ENCODE measurements around the gene FFAR2. TPM values are rescaled to one million over a fixed set of nuclear protein-coding genes. Genes with fewer than 3 reads are reported as not detected.

FFAR2 gene
- total RNA-seq, 1 donor: 16.5 TPM

DNA sequence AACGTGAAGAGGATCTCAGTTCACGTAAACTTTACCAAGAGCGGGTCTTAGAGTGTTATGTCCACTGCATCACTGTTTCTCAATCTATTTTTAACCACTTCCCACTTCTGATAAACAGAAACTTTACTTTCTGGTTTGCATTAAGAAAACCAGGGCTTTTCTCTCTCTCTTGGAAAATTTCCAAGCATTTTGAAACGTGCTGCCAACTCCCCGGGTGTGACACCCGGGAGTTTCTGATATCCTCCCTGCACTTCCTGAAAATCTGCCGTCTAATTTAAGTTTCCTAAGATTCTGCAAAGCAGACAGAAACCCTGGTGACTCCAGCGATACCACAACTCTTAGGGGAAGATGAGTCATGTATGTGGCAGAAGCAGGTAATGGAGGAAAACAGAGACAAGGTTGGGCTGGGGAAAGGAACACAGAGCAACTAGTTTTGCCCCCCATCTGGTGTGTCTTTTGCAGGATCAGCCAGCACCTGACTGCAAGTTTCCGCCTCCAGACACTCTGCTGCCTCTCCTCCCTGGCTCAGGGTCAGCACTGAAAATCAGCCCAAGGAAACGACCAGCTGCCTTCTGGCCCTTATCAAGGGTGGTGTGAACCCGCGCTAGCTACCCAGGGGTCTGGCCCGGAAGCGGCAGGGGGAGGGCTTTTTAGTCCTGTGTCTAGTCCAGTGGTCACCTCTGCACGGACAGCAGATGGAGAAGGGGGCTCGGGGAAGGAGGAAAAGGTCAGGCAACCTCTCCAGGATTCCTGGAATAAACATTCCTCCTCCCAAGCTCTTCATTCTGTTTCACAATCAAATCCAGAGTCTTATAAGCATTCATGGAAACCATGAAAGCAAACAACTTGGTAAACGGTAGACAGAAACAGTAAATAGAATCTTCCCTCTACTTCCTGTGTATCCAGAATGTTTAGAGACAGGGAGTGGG is 11.3 kb upstream of the FFAR2 start:
- H3K9me3 ChIP-seq (ENCODE audit: low read depth, low read length): no peaks in the 10 kb centered on the region
- H3K4me1 ChIP-seq (ENCODE audit: insufficient read depth, low read length): peaks cover 96% of the 10 kb centered on the region
- H3K27me3 ChIP-seq (ENCODE audit: insufficient read depth, low read length): no peaks in the 10 kb centered on the region
- H3K4me3 ChIP-seq (ENCODE audit: low read length): no peak overlapping the region

DNA sequence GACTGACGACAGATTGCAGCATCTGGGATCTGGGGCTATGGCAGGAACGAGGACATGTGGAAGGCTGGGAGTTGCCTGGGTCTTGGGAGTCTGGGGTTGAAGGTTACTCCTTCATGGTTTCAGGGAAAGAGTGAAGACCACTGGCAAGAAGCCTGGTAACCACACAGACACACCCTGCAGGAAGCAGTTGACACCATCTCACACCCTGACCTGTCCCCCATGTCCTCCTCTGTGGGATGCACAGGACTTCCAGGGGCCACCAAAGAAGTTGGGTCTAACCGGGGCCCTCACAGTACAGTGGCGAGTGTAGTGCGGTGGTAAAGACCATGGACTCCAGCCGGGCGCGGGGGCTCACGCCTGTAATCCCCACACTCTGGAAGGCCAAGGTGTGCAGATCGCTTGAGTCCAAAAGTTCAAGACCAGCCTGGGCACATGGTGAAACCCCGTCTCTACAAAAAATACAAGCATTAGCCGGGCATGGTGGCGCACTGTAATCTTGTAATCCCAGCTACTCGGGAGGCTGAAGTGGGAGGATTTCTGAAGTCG is 10.6 kb upstream of the FFAR2 start:
- Histone ChIP-seq H3K4me1 (ENCODE audit: insufficient read depth, low read length) (peaks cover 96% of the 10 kb centered on the region), H3K27me3 (ENCODE audit: insufficient read depth, low read length) (no peaks in the 10 kb centered on the region), H3K4me3 (ENCODE audit: low read length) (no peak overlapping the region), H3K9me3 (ENCODE audit: low read depth, low read length) (no peaks in the 10 kb centered on the region)

DNA sequence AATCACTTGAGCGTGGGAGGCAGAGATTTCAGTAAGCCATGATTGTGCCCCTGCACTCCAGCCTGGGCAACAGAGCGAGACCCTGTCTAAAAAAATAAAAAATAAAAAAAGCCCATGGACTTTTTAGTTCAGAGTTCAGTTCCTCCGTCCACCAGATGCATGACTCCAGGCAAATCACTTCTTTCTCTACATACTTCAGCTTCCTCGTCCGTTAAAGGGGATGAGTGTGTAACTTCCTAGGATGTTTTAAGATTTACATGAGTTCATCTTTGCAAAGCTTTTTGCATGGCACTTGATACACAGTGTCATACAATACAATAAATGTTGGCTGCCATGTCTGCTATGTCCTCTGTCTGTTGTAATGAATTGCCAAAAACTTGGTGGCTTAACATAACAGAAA is 10.0 kb upstream of the FFAR2 start:
- Histone ChIP-seq H3K27me3 (ENCODE audit: insufficient read depth, low read length) (no peaks in the 10 kb centered on the region), H3K4me1 (ENCODE audit: insufficient read depth, low read length) (peaks cover 95% of the 10 kb centered on the region), H3K9me3 (ENCODE audit: low read depth, low read length) (no peaks in the 10 kb centered on the region), H3K4me3 (ENCODE audit: low read length) (no peak overlapping the region)

DNA sequence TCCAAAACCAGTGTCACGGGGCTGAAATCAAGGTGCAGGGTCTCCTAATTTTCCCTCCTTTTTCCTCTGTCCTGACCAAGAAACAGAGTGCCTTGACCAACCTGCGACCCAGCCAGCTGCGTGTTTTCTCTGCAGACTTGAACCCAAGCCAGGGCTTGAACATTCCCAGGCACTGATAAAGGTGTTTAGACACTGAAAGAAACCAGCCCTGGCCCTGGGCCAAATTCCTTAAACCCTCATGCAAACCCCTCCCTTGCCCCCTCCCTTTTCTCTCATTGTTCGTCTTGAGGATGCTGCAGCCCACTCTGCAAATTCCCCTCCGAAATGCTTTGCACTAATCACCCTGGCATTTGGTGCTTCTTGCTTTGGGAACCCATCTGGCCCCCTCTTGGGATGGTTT is 9.5 kb upstream of the FFAR2 start:
- Histone ChIP-seq H3K4me3 (ENCODE audit: low read length) (no peak overlapping the region), H3K4me1 (ENCODE audit: insufficient read depth, low read length) (peaks cover 91% of the 10 kb centered on the region), H3K9me3 (ENCODE audit: low read depth, low read length) (no peaks in the 10 kb centered on the region), H3K27me3 (ENCODE audit: insufficient read depth, low read length) (no peaks in the 10 kb centered on the region)

DNA sequence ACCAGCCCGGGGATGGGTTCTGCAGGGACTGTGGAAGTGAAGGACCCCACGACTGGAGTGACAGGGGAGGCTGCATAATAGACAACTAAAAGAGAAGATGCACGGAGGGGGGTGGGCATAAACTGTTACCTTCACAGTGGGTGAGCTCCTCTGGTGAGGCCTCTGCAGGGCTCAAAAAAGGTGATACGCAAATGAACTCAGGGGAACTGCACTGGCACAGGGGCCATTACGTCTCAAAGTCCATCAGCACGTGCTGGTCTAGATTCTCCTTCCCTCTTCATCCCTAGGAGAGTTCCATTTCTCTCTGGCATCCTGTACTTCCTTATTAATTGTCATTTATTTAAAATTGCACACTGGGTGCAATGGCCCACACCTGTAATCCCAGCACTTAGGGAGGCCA is 8.1 kb upstream of the FFAR2 start:
- H3K4me3 ChIP-seq (ENCODE audit: low read length): no peak overlapping the region
- peaks cover 81% of the 10 kb centered on the region for H3K4me1 ChIP-seq (ENCODE audit: insufficient read depth, low read length)
- no peaks in the 10 kb centered on the region for H3K27me3 ChIP-seq (ENCODE audit: insufficient read depth, low read length)
- H3K9me3 ChIP-seq (ENCODE audit: low read depth, low read length): no peaks in the 10 kb centered on the region

DNA sequence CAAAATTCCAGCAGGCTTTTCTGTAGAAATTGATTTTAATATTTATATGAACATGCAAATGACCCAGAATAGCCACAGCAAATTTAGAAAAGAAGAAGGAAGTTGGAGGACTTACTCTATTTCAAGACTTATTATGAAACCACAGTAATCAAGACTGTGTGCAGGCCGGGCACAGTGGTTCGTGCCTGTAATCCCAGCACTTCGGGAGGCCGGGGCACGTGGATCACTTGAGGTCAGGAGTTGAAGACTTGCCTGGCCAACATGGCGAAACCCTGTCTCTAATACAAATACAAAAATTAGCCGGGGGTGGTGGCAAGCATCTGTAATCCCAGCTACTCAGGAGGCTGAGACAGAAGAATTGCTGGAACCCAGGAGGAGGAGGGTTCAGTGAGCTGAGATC is 6.0 kb upstream of the FFAR2 start:
- Histone ChIP-seq H3K27me3 (ENCODE audit: insufficient read depth, low read length) (no peaks in the 10 kb centered on the region), H3K4me1 (ENCODE audit: insufficient read depth, low read length) (peaks cover 81% of the 10 kb centered on the region), H3K9me3 (ENCODE audit: low read depth, low read length) (no peaks in the 10 kb centered on the region), H3K4me3 (ENCODE audit: low read length) (no peak overlapping the region)

DNA sequence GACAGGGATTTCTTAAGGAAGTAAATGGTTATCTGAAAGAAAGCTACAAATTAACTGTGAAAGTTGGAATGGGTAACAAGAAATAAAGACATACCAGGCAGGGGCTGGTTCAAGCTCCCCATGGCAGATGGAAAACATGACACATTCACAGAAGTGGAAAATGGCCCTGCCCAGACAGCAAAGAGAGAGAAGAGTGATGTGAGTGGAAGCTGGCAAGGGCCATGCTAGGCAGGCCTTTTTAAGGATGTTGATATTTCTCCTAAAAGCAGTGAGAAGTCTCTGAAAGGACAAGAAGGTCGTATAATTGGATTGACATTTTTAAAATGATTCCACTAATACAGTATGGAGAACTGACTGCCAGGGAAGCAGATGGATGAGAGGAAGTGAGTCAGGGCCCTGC is 3.3 kb upstream of the FFAR2 start:
- H3K4me1 ChIP-seq (ENCODE audit: insufficient read depth, low read length): peaks cover 85% of the 10 kb centered on the region
- H3K9me3 ChIP-seq (ENCODE audit: low read depth, low read length): no peaks in the 10 kb centered on the region
- H3K27me3 ChIP-seq (ENCODE audit: insufficient read depth, low read length): no peaks in the 10 kb centered on the region
- H3K4me3 ChIP-seq (ENCODE audit: low read length): no peak overlapping the region

DNA sequence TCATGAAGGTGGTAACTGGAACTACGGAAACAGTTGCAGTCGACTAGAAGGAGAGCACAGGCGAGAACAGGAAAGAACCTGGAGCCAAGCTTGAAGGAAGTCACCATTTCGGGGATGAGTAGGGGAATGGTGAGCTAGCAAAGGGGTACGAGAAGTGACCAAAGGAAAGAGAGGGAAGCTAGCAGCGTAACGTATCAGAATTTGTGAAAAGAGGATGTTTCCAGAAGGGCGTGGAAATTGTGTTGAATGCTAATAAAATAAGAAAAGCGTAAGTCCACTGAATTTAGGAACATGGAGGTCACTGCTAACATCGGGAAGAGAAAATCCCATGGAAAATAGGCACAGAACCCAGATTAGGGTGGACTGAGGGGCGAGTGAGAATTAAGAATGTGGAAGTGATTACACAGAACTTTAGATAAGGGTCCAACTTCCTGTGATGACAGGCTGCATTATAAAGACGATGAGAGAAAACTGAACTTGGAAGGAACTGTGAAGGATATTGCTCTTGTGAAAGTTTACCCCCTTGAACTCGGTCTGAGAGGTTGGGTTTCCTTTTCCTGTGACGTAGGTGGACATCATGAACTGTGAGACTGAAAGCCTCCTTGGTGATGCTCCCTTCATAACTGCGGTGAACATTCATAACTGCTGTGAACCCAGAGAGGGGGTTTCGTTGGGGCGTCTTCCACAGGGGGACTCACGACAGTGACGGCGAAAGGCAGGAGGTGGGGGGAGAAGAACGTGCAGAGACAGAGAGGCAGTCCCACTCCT is 2.0 kb upstream of the FFAR2 start:
- Histone ChIP-seq H3K9me3 (ENCODE audit: low read depth, low read length) (no peaks in the 10 kb centered on the region), H3K27me3 (ENCODE audit: insufficient read depth, low read length) (no peaks in the 10 kb centered on the region), H3K4me3 (ENCODE audit: low read length) (no peak overlapping the region), H3K4me1 (ENCODE audit: insufficient read depth, low read length) (peaks cover 85% of the 10 kb centered on the region)

DNA sequence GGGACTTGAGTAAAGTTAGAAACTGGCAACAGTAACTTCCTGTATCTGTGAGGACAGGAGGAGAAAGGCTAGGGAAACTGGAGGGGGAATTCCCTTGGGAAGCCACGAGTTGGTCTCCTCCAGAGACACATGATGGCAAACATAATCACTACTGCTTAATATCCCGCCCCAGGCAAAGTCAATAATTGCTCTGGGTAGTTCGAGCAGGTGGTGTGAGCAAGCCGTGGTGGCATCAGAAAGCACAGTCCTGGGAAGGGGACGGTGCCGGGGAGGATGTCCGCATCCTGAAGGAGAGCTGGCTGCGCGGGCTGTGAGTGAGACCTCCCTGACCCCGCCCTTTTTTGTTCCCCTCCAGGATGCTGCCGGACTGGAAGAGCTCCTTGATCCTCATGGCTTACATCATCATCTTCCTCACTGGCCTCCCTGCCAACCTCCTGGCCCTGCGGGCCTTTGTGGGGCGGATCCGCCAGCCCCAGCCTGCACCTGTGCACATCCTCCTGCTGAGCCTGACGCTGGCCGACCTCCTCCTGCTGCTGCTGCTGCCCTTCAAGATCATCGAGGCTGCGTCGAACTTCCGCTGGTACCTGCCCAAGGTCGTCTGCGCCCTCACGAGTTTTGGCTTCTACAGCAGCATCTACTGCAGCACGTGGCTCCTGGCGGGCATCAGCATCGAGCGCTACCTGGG is 1.4 kb downstream of the FFAR2 start:
- Histone ChIP-seq H3K27me3 (ENCODE audit: insufficient read depth, low read length) (no peaks in the 10 kb centered on the region), H3K9me3 (ENCODE audit: low read depth, low read length) (no peaks in the 10 kb centered on the region), H3K4me1 (ENCODE audit: insufficient read depth, low read length) (peaks cover 80% of the 10 kb centered on the region), H3K4me3 (ENCODE audit: low read length) (peak overlapping the region; percentile 38)

DNA sequence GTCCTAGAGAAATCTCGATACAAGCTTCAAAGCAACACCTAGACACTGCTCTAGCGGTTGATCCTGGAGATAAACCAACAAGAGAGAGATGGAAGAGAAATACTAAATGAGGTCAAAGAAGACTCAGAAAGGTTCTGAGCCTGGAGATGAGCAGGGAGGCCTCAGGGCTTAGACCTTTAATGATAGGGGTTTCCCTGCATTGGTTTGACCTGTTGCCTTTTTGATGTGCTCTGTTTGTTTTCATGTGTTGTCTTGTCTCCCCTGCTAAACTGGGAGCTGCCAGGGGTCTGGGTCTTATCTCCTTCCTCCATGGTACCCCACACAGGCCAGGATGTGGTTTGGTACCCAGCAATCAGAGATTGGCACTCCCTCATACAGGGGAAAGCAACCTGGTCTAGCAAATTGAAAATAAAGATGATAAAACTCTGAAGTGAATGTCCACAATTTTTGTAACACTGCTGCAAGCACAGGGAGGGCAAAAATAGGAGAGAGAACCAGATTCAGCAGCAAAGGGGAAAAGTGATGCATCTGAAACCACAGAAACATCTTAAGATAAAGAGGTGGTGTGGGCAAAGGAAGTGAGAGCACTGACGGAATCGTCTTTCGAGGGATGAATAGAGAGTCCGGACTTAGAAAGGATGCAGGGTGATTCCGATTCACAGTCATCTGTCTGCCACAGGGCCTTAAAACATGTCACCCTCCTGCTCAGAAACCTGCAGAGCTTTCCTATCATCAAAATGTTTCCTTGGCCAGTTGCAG is 3.5 kb downstream of the FFAR2 start:
- H3K4me1 ChIP-seq (ENCODE audit: insufficient read depth, low read length): peaks cover 71% of the 10 kb centered on the region
- no peaks in the 10 kb centered on the region for H3K27me3 ChIP-seq (ENCODE audit: insufficient read depth, low read length)
- H3K9me3 ChIP-seq (ENCODE audit: low read depth, low read length): no peaks in the 10 kb centered on the region
- H3K4me3 ChIP-seq (ENCODE audit: low read length): peak overlapping the region; percentile 38

DNA sequence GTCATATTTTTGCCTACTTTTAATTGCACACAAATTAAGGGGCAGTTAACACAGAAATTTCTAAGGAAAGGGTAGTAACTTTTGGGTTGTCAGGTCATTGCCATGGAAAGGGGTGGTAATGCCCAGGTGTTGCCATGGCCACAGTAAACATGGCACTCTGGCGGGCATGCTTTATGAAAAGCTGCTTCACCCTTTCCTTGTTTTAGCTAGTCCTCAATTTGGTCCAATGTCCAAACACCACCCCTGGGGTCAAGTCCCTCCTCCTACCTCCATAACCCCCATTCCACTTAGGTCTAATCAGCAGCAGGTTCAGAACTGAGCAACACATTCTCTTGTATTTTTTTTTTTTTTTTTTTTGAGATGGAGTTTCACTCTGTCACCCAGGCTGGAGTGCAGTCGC is 6.6 kb downstream of the FFAR2 start:
- Histone ChIP-seq H3K27me3 (ENCODE audit: insufficient read depth, low read length) (no peaks in the 10 kb centered on the region), H3K4me1 (ENCODE audit: insufficient read depth, low read length) (peaks cover 65% of the 10 kb centered on the region), H3K9me3 (ENCODE audit: low read depth, low read length) (no peaks in the 10 kb centered on the region), H3K4me3 (ENCODE audit: low read length) (no peak overlapping the region)

DNA sequence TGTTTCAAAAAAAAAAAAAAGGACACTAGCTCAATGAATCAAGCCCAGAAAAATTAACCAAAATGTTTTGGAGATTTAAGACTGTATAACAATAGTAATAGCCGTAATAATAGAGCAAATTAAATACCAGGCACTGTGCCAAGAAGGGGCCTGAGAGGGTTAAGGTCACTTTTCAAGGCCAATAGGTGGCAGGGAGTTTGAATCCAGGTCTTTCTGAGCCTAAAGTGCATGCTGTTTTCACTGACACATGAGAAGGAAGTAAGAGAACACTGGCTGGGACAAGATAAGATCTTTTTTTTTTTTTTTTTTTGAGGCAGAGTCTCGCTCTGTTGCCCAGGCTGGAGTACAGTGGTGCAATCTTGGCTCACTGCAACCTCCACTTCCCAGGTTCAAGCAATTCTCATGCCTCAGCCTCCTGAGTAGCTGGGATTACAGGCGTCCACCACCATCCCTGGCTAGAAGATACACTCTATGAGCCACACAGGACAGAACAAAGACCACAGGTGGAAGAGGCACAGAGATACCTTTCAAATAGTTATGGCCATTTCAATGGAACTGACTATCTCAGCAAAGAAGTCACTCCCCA is 7.7 kb downstream of the FFAR2 start:
- Histone ChIP-seq H3K27me3 (ENCODE audit: insufficient read depth, low read length) (no peaks in the 10 kb centered on the region), H3K9me3 (ENCODE audit: low read depth, low read length) (no peaks in the 10 kb centered on the region), H3K4me3 (ENCODE audit: low read length) (no peak overlapping the region), H3K4me1 (ENCODE audit: insufficient read depth, low read length) (peaks cover 65% of the 10 kb centered on the region)

DNA sequence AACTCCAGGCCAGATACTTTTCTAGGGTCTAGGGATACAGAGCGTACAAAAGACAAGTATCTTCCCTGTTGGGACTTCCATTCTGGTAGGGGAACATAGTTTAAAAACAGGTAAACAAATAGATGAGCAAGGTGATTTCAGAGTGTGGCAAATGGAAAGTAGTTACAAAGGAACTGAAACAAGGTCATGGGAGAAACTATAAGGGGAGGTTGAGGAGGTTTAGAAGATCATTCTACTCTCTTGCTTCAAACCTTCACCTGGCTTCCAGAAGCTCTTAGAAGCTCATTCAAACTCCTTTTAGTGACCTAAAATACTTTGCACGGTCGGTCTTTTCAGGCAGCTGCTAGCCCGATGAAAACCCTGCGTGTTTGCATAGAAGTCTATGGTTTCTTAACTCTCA is 9.1 kb downstream of the FFAR2 start:
- peaks cover 66% of the 10 kb centered on the region for H3K4me1 ChIP-seq (ENCODE audit: insufficient read depth, low read length)
- no peaks in the 10 kb centered on the region for H3K9me3 ChIP-seq (ENCODE audit: low read depth, low read length)
- H3K27me3 ChIP-seq (ENCODE audit: insufficient read depth, low read length): no peaks in the 10 kb centered on the region
- H3K4me3 ChIP-seq (ENCODE audit: low read length): no peak overlapping the region

DNA sequence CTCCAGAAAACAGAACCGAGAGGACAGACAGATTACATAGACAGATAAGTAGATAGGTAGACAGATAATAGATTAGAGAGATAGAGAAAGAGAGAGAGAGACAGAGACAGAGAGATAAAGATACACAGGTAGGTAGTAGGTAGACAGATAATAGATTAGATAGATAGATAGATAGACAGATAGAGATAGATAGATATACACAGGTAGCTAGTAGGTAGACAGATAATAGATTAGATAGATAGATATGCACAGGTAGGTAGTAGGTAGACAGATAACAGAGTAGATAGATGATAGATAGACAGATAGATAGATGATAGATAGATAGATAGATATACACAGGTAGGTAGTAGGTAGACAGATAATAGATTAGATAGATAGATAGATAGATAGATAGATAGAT is 10.1 kb downstream of the FFAR2 start:
- Histone ChIP-seq H3K4me3 (ENCODE audit: low read length) (no peak overlapping the region), H3K27me3 (ENCODE audit: insufficient read depth, low read length) (no peaks in the 10 kb centered on the region), H3K4me1 (ENCODE audit: insufficient read depth, low read length) (peaks cover 72% of the 10 kb centered on the region), H3K9me3 (ENCODE audit: low read depth, low read length) (no peaks in the 10 kb centered on the region)

Data from mononuclear cell (primary cell).